Duodenal mucosa (tissue), 2 donors: ENCODE data around the gene OR5AU1.

ENCODE experiments used
- H3K27ac ChIP-seq: one replicate; pipeline ENCODE4 v1.7.0; 2013; ENCODE audit warnings: low read depth, low read length
- H3K27me3 ChIP-seq, 2 donors: one replicate each; pipeline ENCODE4 v1.7.0; 2013; ENCODE audit warnings: low read length in 2 of 2, control low read depth in 1 of 2; ENCODE audit not compliant: insufficient read depth in 2 of 2, control insufficient read depth in 1 of 2
- H3K36me3 ChIP-seq, 2 donors: one replicate each; pipeline ENCODE4 v1.7.0; 2013; ENCODE audit warnings: low read length in 2 of 2, control low read depth in 1 of 2; ENCODE audit not compliant: insufficient read depth in 2 of 2, control insufficient read depth in 1 of 2
- H3K4me1 ChIP-seq, 2 donors: one replicate each; pipeline ENCODE4 v1.7.0; 2013; ENCODE audit warnings: low read length in 2 of 2, control low read depth in 1 of 2; ENCODE audit not compliant: insufficient read depth in 2 of 2, control insufficient read depth in 1 of 2
- H3K4me3 ChIP-seq, 2 donors: one replicate each; pipeline ENCODE4 v1.7.0; 2013; ENCODE audit warnings: low read length in 2 of 2, low read depth in 1 of 2
- H3K9ac ChIP-seq, 2 donors: one replicate each; pipeline ENCODE4 v1.7.0; 2013; ENCODE audit warnings: low read length in 2 of 2, low read depth in 1 of 2
- H3K9me3 ChIP-seq, 2 donors: one replicate each; pipeline ENCODE4 v1.7.0; 2013; ENCODE audit warnings: low read length in 2 of 2, control low read depth in 1 of 2; ENCODE audit not compliant: control insufficient read depth in 1 of 2

Gene OR5AU1

GRCh38 chr14:21142357-21142756 is 13.5 kb downstream of the OR5AU1 start:
- Histone ChIP-seq H3K9me3 (peaks cover 0 to 9% of the 10 kb centered on the region in 2 donors), H3K4me1 (no peaks in the 10 kb centered on the region), H3K9ac (no peak overlapping the region), H3K27ac (no peak overlapping the region), H3K4me3 (no peak overlapping the region), H3K36me3 (no peaks in the 10 kb centered on the region), H3K27me3 (no peaks in the 10 kb centered on the region)

GRCh38 chr14:21136024-21136423 is 19.8 kb downstream of the OR5AU1 start:
- H3K4me1 ChIP-seq: no peaks in the 10 kb centered on the region
- no peaks in the 10 kb centered on the region for H3K36me3 ChIP-seq
- no peak overlapping the region for H3K27ac ChIP-seq
- H3K9ac ChIP-seq: no peak overlapping the region
- no peaks in the 10 kb centered on the region for H3K9me3 ChIP-seq
- H3K4me3 ChIP-seq: no peak overlapping the region
- H3K27me3 ChIP-seq: no peaks in the 10 kb centered on the region

GRCh38 chr14:21133901-21134300 is 22.0 kb downstream of the OR5AU1 start:
- Histone ChIP-seq H3K27ac (no peak overlapping the region), H3K36me3 (no peaks in the 10 kb centered on the region), H3K4me3 (no peak overlapping the region), H3K4me1 (no peaks in the 10 kb centered on the region), H3K9ac (no peak overlapping the region), H3K9me3 (no peaks in the 10 kb centered on the region), H3K27me3 (no peaks in the 10 kb centered on the region)

DNA sequence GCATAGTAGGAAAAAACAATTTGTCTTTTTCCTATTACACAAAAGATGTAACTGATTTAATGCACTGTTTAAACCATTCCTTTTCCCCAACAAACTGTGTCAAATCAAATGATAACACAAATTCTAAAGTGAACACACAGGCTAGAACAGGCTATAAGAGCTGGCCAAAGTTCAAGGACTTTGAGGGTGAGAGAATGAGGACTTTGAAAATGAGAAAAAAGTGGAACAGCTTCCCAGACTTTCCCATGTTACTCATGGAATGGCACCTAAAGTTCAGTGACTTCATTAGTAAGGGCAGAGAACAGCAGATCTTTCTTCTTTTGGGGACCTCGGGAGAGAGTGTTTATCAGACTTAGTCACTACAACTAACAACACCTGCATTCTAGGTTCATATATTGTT is 32.4 kb downstream of the OR5AU1 start:
- no peak overlapping the region for H3K9ac ChIP-seq
- H3K36me3 ChIP-seq: no peaks in the 10 kb centered on the region
- H3K4me1 ChIP-seq: no peaks in the 10 kb centered on the region
- H3K27me3 ChIP-seq: no peaks in the 10 kb centered on the region
- no peak overlapping the region for H3K4me3 ChIP-seq
- H3K27ac ChIP-seq: no peak overlapping the region
- H3K9me3 ChIP-seq: no peaks in the 10 kb centered on the region

DNA sequence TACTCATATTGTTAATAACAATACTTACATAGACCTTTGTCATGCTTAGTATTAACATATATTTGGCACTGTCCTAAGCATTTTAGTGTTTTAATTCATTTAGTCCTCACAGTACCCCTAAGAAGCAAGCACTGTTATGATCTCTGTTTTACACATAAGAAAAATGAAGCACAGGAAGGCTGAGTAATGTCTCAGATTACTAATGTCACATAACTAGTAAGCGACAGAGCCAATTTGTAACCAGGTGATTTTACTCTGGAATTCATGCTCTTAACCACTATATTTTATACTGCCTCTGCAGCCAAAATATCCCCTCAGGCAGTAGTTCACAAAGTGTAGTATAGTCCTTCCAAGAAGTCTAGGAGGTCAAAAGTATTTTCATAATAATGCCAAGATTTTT is 34.7 kb downstream of the OR5AU1 start:
- no peaks in the 10 kb centered on the region for H3K9me3 ChIP-seq
- H3K9ac ChIP-seq: no peak overlapping the region
- H3K27ac ChIP-seq: no peak overlapping the region

GRCh38 chr14:21120686-21121085 is 35.2 kb downstream of the OR5AU1 start:
- H3K27ac ChIP-seq: no peak overlapping the region
- H3K27me3 ChIP-seq: no peaks in the 10 kb centered on the region
- no peak overlapping the region for H3K9ac ChIP-seq
- H3K4me1 ChIP-seq: no peaks in the 10 kb centered on the region
- no peaks in the 10 kb centered on the region for H3K9me3 ChIP-seq
- H3K4me3 ChIP-seq: no peak overlapping the region
- no peaks in the 10 kb centered on the region for H3K36me3 ChIP-seq

More for the DNA sequence above, 34.7 kb downstream of the OR5AU1 start:
- Histone ChIP-seq H3K36me3 (no peaks in the 10 kb centered on the region), H3K4me1 (no peaks in the 10 kb centered on the region), H3K4me3 (no peak overlapping the region), H3K27me3 (no peaks in the 10 kb centered on the region)

DNA sequence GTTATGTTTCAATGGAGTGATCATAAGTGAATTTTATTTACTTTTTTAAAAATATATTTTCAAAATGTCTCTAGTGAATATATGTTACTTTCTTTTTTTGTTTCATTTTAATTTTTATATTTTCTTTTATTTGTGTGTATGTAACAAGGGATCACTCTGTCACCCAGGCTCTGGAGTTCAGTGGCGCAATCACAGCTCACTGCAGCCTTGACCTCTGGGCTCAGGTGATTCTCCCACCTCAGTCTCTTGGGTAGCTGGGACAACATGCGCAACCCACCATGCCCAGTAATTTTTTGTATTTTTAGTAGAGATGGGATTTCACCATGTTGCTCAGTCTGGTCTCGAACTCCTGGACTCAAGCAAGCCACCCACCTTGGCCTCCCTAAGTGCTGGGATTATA is 36.9 kb downstream of the OR5AU1 start:
- Histone ChIP-seq H3K9ac (no peak overlapping the region), H3K27me3 (no peaks in the 10 kb centered on the region), H3K36me3 (no peaks in the 10 kb centered on the region)

DNA sequence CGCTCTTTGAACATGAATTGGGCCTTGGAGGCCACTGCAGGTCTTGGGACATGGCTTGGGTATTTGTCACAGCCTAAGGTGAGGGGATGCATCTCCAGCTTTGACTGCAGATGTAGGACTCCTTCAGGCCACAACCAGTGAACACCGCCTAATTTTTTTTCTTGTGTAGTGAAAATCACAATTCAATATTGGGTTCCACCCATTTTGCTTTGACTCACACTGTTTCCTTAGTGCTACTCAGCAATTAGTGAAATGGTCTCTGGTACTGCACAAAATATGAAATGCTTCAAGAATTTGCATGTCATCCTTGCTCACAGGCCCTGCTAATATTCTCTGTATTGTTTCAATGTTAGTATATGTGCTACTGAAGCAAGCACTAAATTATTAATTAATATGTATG is 42.5 kb downstream of the OR5AU1 start:
- H3K27ac ChIP-seq: no peak overlapping the region
- H3K36me3 ChIP-seq: no peaks in the 10 kb centered on the region
- H3K27me3 ChIP-seq: no peaks in the 10 kb centered on the region
- no peaks in the 10 kb centered on the region for H3K9me3 ChIP-seq
- H3K4me1 ChIP-seq: no peaks in the 10 kb centered on the region
- no peak overlapping the region for H3K4me3 ChIP-seq
- H3K9ac ChIP-seq: no peak overlapping the region

More for the DNA sequence above, 36.9 kb downstream of the OR5AU1 start:
- no peak overlapping the region for H3K4me3 ChIP-seq
- no peak overlapping the region for H3K27ac ChIP-seq
- no peaks in the 10 kb centered on the region for H3K4me1 ChIP-seq
- H3K9me3 ChIP-seq: no peaks in the 10 kb centered on the region

- H3K36me3 ChIP-seq: no peaks in the 10 kb centered on the region
- H3K9ac ChIP-seq: no peak overlapping the region
- H3K27me3 ChIP-seq: no peaks in the 10 kb centered on the region
- H3K27ac ChIP-seq: no peak overlapping the region
- peaks cover under 1 to 3% of the 10 kb centered on the region in 2 donors for H3K4me1 ChIP-seq
- no peak overlapping the region for H3K4me3 ChIP-seq
- H3K9me3 ChIP-seq: no peaks in the 10 kb centered on the region
Measured at GRCh38 chr14:21112255-21112654, 43.6 kb downstream of the OR5AU1 start.

DNA sequence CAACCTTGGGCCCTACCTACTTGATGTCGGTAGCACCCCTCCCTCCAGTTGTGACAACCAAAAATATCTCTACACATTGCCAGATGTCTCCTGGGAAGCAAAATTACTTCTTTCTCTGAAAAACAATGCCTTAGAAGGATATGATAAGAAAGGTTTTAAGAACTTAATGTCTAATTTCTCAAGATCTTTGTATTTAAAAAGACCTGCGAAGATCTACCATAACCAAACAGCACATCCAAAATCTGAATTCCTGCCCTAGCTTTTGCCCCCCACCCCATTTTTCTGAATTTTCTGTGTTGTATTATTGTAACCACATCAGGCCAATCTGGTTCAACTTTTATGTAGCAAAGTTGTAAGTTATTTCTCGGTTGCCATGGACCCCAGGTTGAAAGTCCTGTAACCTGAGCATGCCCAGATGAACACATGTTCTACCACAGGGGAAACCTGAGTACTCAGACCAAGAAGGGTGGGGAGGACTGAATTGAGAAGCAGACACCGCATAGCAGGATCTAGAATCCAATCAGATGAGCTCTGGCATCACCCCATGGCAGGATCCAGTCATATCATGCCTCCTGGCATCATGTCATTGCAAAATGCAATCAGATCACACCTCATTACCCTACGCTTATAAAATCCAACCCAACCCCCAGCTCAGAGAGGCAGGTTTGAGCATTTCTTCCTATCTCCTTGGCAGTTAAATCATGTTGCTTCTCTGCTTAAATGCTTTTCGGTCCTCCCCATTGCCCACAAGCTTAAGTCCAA is 46.3 kb downstream of the OR5AU1 start:
- Histone ChIP-seq H3K9me3 (no peaks in the 10 kb centered on the region), H3K4me3 (no peak overlapping the region), H3K27me3 (no peaks in the 10 kb centered on the region), H3K4me1 (peaks cover 22 to 28% of the 10 kb centered on the region in 2 donors), H3K9ac (no peak overlapping the region), H3K27ac (no peak overlapping the region), H3K36me3 (no peaks in the 10 kb centered on the region)
